Sigmoid colon (tissue), 7 donors: ENCODE measurements around the gene LARP4B. TPM values are rescaled to one million over a fixed set of nuclear protein-coding genes. Genes with fewer than 3 reads are reported as not detected.

Experiments used
- DNase-seq: peaks from one replicate; pipeline ENCODE4 v3.0.0-alpha.2; 2019
- H3K27ac ChIP-seq, 4 donors: fragments of 200-600 bp; sonication (generic); one replicate each; pipeline ENCODE4 v1.5.1; 2016 to 2019; ENCODE audit warnings: mild to moderate bottlenecking in 1 of 4
- H3K27me3 ChIP-seq, 3 donors: fragments of 200-600 bp; sonication (generic); one replicate each; pipeline ENCODE4 v1.5.1; 2019; ENCODE audit warnings: mild to moderate bottlenecking in 1 of 3
- H3K36me3 ChIP-seq, 4 donors: fragments of 200-600 bp; sonication (generic); one replicate each; pipeline ENCODE4 v1.5.1; 2016 to 2019
- H3K4me1 ChIP-seq, 4 donors: fragments of 200-600 bp; sonication (generic); one replicate each; pipeline ENCODE4 v1.5.1; 2017 to 2019
- H3K4me3 ChIP-seq, 4 donors: fragments of 200-600 bp; sonication (generic); one replicate each; pipeline ENCODE4 v1.5.1; 2017 to 2019; ENCODE audit warnings: mild to moderate bottlenecking in 2 of 4, moderate library complexity in 1 of 4
- H3K9me3 ChIP-seq, 4 donors: fragments of 200-600 bp in 3 of 4; sonication (generic) in 3 of 4; one replicate each; pipeline versions ENCODE4 v1.5.1 to v1.6.1; 2013 to 2019
- CTCF ChIP-seq, 4 experiments: fragments of 450-650 bp in 3 of 4; fragments of 200-600 bp in 1 of 4; IDR thresholded peaks; one replicate each; pipeline ENCODE4 v1.5.1; 2016 to 2019; ENCODE audit warnings: antibody characterized with exemption in 4 of 4, mild to moderate bottlenecking in 3 of 4, moderate library complexity in 2 of 4
- EP300 ChIP-seq, 4 donors: sonication (generic); formaldehyde crosslinking; IDR thresholded peaks; one replicate each; pipeline ENCODE4 v1.6.1; 2017; ENCODE audit warnings: antibody characterized with exemption in 4 of 4
- POLR2A ChIP-seq, 2 donors: fragments of 450-650 bp; IDR thresholded peaks; one replicate each; pipeline ENCODE4 v1.6.1; 2016; ENCODE audit warnings: antibody characterized with exemption in 2 of 2, mild to moderate bottlenecking in 2 of 2, moderate library complexity in 2 of 2
- POLR2AphosphoS5 ChIP-seq, 4 donors: sonication (generic); formaldehyde crosslinking; IDR thresholded peaks; one replicate each; pipeline ENCODE4 v1.6.1; 2017; ENCODE audit warnings: antibody characterized with exemption in 4 of 4
- WGBS, 2 donors: extraction: QIAGEN DNeasy Blood & Tissue Kit; methylation state at CpG; one replicate each; pipeline ENCODE4 v1.1.7; 2013; 5-methylcytosine and 5-hydroxymethylcytosine counted together
- intact Hi-C: fragments of 100-400 bp; cut with DNase I; formaldehyde crosslinking; loops from one replicate; pipeline ENCODE4 v1.15.1; 2023
- polyA plus RNA-seq, 3 donors: library from polyadenylated mRNA; stranded (reverse); fragments of 200-250 nt; gene quantifications; one replicate each; pipeline ENCODE4 v1.2.3, GENCODE V29; 2013
- total RNA-seq, 4 donors: library from RNA; depleted of rRNA; stranded (reverse); fragments of >200 nt; gene quantifications; one replicate each; pipeline ENCODE4 v1.1.0, GENCODE V29; 2016
- donor health status: healthy with polysubstance abuse.
- donor health status: Bipolar disorder and iron deficiency.
- donor health status: healthy.

Gene LARP4B
- total and polyA plus RNA-seq, 7 donors = 11.4 to 57.6 (median 31.9) TPM

DNA sequence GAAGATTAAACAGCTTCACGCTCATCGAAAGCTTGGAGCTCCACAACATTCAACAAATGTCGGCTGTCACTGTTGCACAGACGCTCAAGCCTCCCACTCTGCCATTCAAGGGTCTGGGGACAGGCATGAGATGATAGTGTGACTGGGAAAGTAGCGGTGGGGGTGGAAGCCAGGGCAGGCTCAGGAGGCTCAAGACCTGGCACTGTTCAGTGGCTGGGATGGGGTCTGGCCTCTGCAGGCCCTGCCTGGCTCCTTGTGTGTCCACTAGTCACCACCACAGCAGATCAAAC is 43.2 kb upstream of the LARP4B start:
- H3K9me3 ChIP-seq = peaks cover 0 to 8% (median 5%) of the 10 kb centered on the region in 4 donors
- H3K36me3 ChIP-seq = no peaks in the 10 kb centered on the region
- intact Hi-C loops = no loop called here
- DNase-seq = no peak
- no peak overlapping the region for H3K27ac ChIP-seq
- H3K4me3 ChIP-seq = no peak overlapping the region
- H3K4me1 ChIP-seq = peaks cover 0 to 9% (median 4%) of the 10 kb centered on the region in 4 donors
- WGBS, 2 donors = 89 to 97% methylated on average over 5 of the region's 5 CpGs
- no peaks in the 10 kb centered on the region for H3K27me3 ChIP-seq
- TF ChIP-seq POLR2AphosphoS5 (IDR thresholded peaks at IDR 0.05) (no peak), CTCF (IDR thresholded peaks at IDR 0.05) (no peak), POLR2A (IDR thresholded peaks at IDR 0.05) (no peak), EP300 (IDR thresholded peaks at IDR 0.05) (no peak)

GRCh38 chr10:974038-974784 is 42.7 kb upstream of the LARP4B start:
- intact Hi-C loops = no loop called here
- no peak for TF ChIP-seq POLR2AphosphoS5 (IDR thresholded peaks at IDR 0.05)
- TF ChIP-seq CTCF (IDR thresholded peaks at IDR 0.05) = no peak
- TF ChIP-seq EP300 (IDR thresholded peaks at IDR 0.05) = no peak
- TF ChIP-seq POLR2A (IDR thresholded peaks at IDR 0.05) = no peak
- H3K27ac ChIP-seq = no peak overlapping the region
- no peaks in the 10 kb centered on the region for H3K27me3 ChIP-seq
- WGBS, 2 donors = 73 to 77% methylated on average over 20 of the region's 20 CpGs
- peaks cover 0 to 9% (median 4%) of the 10 kb centered on the region in 4 donors for H3K4me1 ChIP-seq
- peaks cover 0 to 5% (median 5%) of the 10 kb centered on the region in 4 donors for H3K9me3 ChIP-seq
- H3K4me3 ChIP-seq = no peak overlapping the region
- H3K36me3 ChIP-seq = no peaks in the 10 kb centered on the region
- DNase-seq = no peak

DNA sequence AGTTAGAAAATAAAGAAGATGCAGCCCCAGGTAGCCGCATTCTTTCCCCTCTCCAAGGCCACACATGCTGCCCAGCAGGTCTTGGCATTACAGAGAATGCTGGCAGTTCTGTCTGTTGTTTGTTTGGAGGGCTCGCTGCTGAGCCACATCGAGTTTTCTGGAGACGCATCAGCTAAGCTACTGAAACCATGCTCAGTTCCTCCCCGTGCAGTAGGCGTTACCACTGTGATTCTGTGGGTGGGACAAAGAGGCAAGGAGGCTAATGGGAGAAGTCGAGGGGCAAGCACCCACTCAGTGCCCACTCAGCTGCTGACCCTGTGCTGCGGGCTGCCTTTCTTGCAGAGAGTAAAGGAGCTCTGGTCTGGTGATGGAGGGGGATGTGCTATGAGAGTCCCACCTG is 41.3 kb upstream of the LARP4B start:
- intact Hi-C loops = no loop called here
- TF ChIP-seq CTCF (IDR thresholded peaks at IDR 0.05) (no peak), POLR2A (IDR thresholded peaks at IDR 0.05) (no peak), EP300 (IDR thresholded peaks at IDR 0.05) (no peak)
- no peak for DNase-seq

GRCh38 chr10:971613-972012 is 40.1 kb upstream of the LARP4B start:
- DNase-seq = no peak
- no peak overlapping the region for H3K4me3 ChIP-seq
- no peaks in the 10 kb centered on the region for H3K9me3 ChIP-seq
- H3K27me3 ChIP-seq = no peaks in the 10 kb centered on the region
- peak overlapping the region in 3 of 4 donors; percentile 9 to 65 (median 33) for H3K27ac ChIP-seq
- 35 to 71% methylated on average over 12 of the region's 12 CpGs for WGBS, 2 donors
- TF ChIP-seq POLR2AphosphoS5 (IDR thresholded peaks at IDR 0.05) (no peak), EP300 (IDR thresholded peaks at IDR 0.05) (no peak), POLR2A (IDR thresholded peaks at IDR 0.05) (no peak), CTCF (IDR thresholded peaks at IDR 0.05) (no peak)
- intact Hi-C loops = no loop called here
- H3K4me1 ChIP-seq = peaks cover 0 to 9% (median 4%) of the 10 kb centered on the region in 4 donors
- H3K36me3 ChIP-seq = no peaks in the 10 kb centered on the region

More for the DNA sequence above, 41.3 kb upstream of the LARP4B start:
- H3K4me3 ChIP-seq = no peak overlapping the region
- H3K27me3 ChIP-seq = no peaks in the 10 kb centered on the region
- WGBS, 2 donors = 83 to 93% methylated on average over 8 of the region's 8 CpGs
- no peaks in the 10 kb centered on the region for H3K36me3 ChIP-seq
- H3K9me3 ChIP-seq = no peaks in the 10 kb centered on the region
- no peak overlapping the region for H3K27ac ChIP-seq
- peaks cover 0 to 9% (median 4%) of the 10 kb centered on the region in 4 donors for H3K4me1 ChIP-seq

GRCh38 chr10:971150-971542 is 39.6 kb upstream of the LARP4B start:
- Histone ChIP-seq H3K36me3 (no peaks in the 10 kb centered on the region), H3K9me3 (no peaks in the 10 kb centered on the region), H3K27me3 (no peaks in the 10 kb centered on the region), H3K4me1 (peaks cover 0 to 9% (median 4%) of the 10 kb centered on the region in 4 donors), H3K27ac (peak overlapping the region; percentile 9 to 65 (median 34)), H3K4me3 (no peak overlapping the region)
- peak; percentile 82 for DNase-seq
- intact Hi-C loops = no loop called here
- TF ChIP-seq POLR2A (IDR thresholded peaks at IDR 0.05) (no peak), EP300 (IDR thresholded peaks at IDR 0.05) (no peak), CTCF (IDR thresholded peaks at IDR 0.05) (no peak), POLR2AphosphoS5 (IDR thresholded peaks at IDR 0.05) (no peak)
- WGBS, 2 donors = 43 to 44% methylated on average over 4 of the region's 4 CpGs
